OCI-LY7 (cell line): ENCODE measurements around the gene DHFR2. TPM values are rescaled to one million over a fixed set of nuclear protein-coding genes. Genes with fewer than 3 reads are reported as not detected.

Source experiments
- BruUV-seq: library from RNA; stranded (reverse); fragments of 400-500 nt; replicated peaks from 2 replicates; lab custom pipeline; 2021; lab: Mats Ljungman, UMichigan
- CTCF ChIA-PET: fragments of 300-600 bp; sonication (Branson Sonifier 250); formaldehyde crosslinking; loops from one replicate; lab custom pipeline; 2022; ENCODE audit warnings: antibody characterized with exemption; ENCODE audit not compliant: unreplicated experiment; lab: Charles Lee
- POLR2A ChIA-PET: fragments of 300-600 bp; sonication (Branson Sonifier 250); formaldehyde crosslinking; loops from one replicate; lab custom pipeline; 2022; ENCODE audit warnings: antibody characterized with exemption; lab: Charles Lee
- DNase-seq: peaks from one replicate; pipeline ENCODE4 v3.0.0-alpha.2; 2015; ENCODE audit warnings: low spot score
- H2AFZ ChIP-seq: fragments of 200-600 bp; sonication (generic), shearing (Covaris generic); 2 replicates; pipeline ENCODE4 v1.6.1; 2014; ENCODE audit warnings: mild to moderate bottlenecking, antibody characterized with exemption, low read length, moderate library complexity
- H3K27ac ChIP-seq: fragments of 200-600 bp; sonication (generic); 2 replicates; pipeline ENCODE4 v1.5.1; 2014; ENCODE audit warnings: mixed run types, low read depth, mild to moderate bottlenecking, moderate library complexity, low read length, inconsistent platforms; ENCODE audit not compliant: poor library complexity, severe bottlenecking
- H3K36me3 ChIP-seq: fragments of 200-600 bp; sonication (generic); 2 replicates; pipeline ENCODE4 v1.6.1; 2014; ENCODE audit warnings: mild to moderate bottlenecking, antibody characterized with exemption, low read length, moderate library complexity, mixed read lengths; ENCODE audit not compliant: insufficient read depth
- H3K4me1 ChIP-seq: fragments of 200-600 bp; sonication (generic); 2 replicates; pipeline ENCODE4 v1.5.1; 2014; ENCODE audit warnings: mild to moderate bottlenecking, low read length; ENCODE audit not compliant: insufficient read depth, poor library complexity, severe bottlenecking
- H3K4me2 ChIP-seq: fragments of 200-600 bp; sonication (generic); 2 replicates; pipeline ENCODE4 v1.6.1; 2014; ENCODE audit warnings: mild to moderate bottlenecking, low read length
- H3K4me3 ChIP-seq: fragments of 200-600 bp; sonication (generic); 2 replicates; pipeline ENCODE4 v1.5.1; 2014; ENCODE audit warnings: mild to moderate bottlenecking, low read depth, low read length; ENCODE audit not compliant: poor library complexity, severe bottlenecking
- H3K79me2 ChIP-seq: fragments of 200-600 bp; sonication (generic); 2 replicates; pipeline ENCODE4 v1.6.1; 2016; ENCODE audit warnings: low read depth, mild to moderate bottlenecking, low read length, moderate library complexity, mixed read lengths; ENCODE audit not compliant: insufficient read depth
- H3K9me2 ChIP-seq: fragments of 200-600 bp; sonication (generic); 2 replicates; pipeline ENCODE4 v1.6.1; 2016; ENCODE audit warnings: mild to moderate bottlenecking, low read length, mixed read lengths; ENCODE audit not compliant: insufficient read depth
- H3K9me3 ChIP-seq: fragments of 200-600 bp; sonication (generic); 2 replicates; pipeline ENCODE4 v1.6.1; 2014; ENCODE audit warnings: mild to moderate bottlenecking, mixed run types, low read length, mixed read lengths
- H4K20me1 ChIP-seq: fragments of 200-600 bp; sonication (generic); 2 replicates; pipeline ENCODE4 v1.6.1; 2014; ENCODE audit warnings: mild to moderate bottlenecking, antibody characterized with exemption, low read length, moderate library complexity, mixed read lengths; ENCODE audit not compliant: insufficient read depth
- EZH2phosphoT487 ChIP-seq: fragments of 200-600 bp; sonication (generic); IDR thresholded peaks from 2 replicates; pipeline ENCODE4 v1.6.1; 2018; ENCODE audit warnings: low read depth, borderline replicate concordance, mild to moderate bottlenecking, mixed run types, antibody characterized with exemption, low read length, moderate library complexity, mixed read lengths
- intact Hi-C: fragments of 100-400 bp; cut with micrococcal nuclease; formaldehyde crosslinking; loops from one replicate; pipeline ENCODE4 v1.10.0; 2022; ENCODE audit not compliant: unreplicated experiment
- total RNA-seq, 2 experiments: library from RNA; depleted of rRNA in 1 of 2; stranded (reverse); fragments of >200 nt in 1 of 2; shearing (Covaris generic) in 1 of 2; gene quantifications; 2 replicates each; pipeline ENCODE4 v1.2.3, GENCODE V29; 2014 to 2022
- TF ChIP-seq, protein P1 (sequence below): fragments of 200-600 bp; sonication (generic); conservative IDR thresholded peaks from 2 replicates; pipeline ENCODE4 v1.5.1; 2014; ENCODE audit warnings: mild to moderate bottlenecking, antibody characterized with exemption, low read length, moderate library complexity, mixed read lengths

DHFR2 gene
- total RNA-seq, 2 experiments from 2014 or later = 4.5 to 5.7 TPM

DNA sequence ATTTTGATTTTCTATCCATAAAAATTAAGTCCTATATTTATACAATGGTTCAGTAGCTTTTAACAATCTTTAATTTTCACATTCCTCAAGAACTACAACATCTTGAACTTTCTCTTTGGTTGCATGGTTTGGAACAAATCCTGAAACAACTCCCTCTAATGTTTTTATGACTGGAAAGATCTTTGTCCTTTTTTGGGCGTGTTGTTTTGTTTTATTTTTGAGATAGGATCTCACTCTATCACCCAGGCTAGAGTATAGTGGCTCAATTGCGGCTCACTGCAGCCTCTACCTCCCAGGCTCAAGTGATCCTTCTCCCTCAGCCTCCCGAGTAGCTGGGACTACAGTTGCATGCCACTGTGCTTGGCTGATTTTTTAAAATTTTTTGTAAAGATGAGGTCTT lies 38.3 kb downstream of the DHFR2 start:
- TF ChIP-seq EZH2phosphoT487 = no peak
- TF ChIP-seq, protein P1, sequence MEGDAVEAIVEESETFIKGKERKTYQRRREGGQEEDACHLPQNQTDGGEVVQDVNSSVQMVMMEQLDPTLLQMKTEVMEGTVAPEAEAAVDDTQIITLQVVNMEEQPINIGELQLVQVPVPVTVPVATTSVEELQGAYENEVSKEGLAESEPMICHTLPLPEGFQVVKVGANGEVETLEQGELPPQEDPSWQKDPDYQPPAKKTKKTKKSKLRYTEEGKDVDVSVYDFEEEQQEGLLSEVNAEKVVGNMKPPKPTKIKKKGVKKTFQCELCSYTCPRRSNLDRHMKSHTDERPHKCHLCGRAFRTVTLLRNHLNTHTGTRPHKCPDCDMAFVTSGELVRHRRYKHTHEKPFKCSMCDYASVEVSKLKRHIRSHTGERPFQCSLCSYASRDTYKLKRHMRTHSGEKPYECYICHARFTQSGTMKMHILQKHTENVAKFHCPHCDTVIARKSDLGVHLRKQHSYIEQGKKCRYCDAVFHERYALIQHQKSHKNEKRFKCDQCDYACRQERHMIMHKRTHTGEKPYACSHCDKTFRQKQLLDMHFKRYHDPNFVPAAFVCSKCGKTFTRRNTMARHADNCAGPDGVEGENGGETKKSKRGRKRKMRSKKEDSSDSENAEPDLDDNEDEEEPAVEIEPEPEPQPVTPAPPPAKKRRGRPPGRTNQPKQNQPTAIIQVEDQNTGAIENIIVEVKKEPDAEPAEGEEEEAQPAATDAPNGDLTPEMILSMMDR = no peak
- Histone ChIP-seq H3K27ac (no peak overlapping the region), H3K4me1 (no peaks in the 10 kb centered on the region), H4K20me1 (no peaks in the 10 kb centered on the region), H3K9me3 (no peaks in the 10 kb centered on the region), H3K36me3 (no peaks in the 10 kb centered on the region), H3K79me2 (no peaks in the 10 kb centered on the region), H2AFZ (no peak overlapping the region), H3K9me2 (no peaks in the 10 kb centered on the region), H3K4me3 (no peak overlapping the region), H3K4me2 (no peak overlapping the region)
- ChIA-PET POLR2A (interaction anchor here (1.0 to 1.4 kb wide), 4 partner anchors 9 to 38 kb away, joined by 3 read pairs; partner anchors contain the start of genes DHFR2 and NSUN3), CTCF (interaction anchor here (1.5 kb wide), 1 partner anchor 13 kb away, joined by 3 read pairs; no protein-coding TSS in a partner anchor)
- BruUV-seq = no TSS peak
- no peak for DNase-seq
- intact Hi-C loops = loop anchor here (5.0 kb wide), 1 partner anchor 43 kb away; no protein-coding TSS in a partner anchor

DNA sequence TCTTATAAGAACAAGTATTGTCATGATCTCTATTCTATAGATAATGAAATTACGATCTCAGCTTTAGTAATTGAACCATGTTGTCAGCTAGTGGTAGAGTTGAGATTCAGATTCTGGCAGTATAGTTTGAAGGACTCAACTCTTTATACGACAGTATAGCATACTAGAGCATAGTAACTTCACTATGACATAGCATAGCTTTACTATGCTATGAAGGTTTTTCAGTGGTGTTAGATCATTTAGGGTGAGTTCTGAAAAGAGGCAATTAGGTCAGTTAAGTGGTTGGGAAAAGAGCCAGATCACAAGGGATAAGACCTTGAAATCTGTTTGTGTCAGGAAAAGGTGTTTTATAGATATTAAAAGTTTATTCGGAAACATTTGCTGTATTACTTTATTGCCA lies 42.4 kb downstream of the DHFR2 start:
- no peak for TF ChIP-seq EZH2phosphoT487
- TF ChIP-seq, protein P1 = no peak
- H4K20me1 ChIP-seq = no peaks in the 10 kb centered on the region
- CTCF ChIA-PET = no interaction called here
- intact Hi-C loops = loop anchor here (5.0 kb wide), 1 partner anchor 47 kb away; no protein-coding TSS in a partner anchor
- H2AFZ ChIP-seq = no peak overlapping the region
- H3K9me2 ChIP-seq = no peaks in the 10 kb centered on the region
- no peaks in the 10 kb centered on the region for H3K9me3 ChIP-seq
- POLR2A ChIA-PET = interaction anchor here (0.6 to 1.6 kb wide), 3 partner anchors 12 to 60 kb away, joined by 4 to 7 read pairs (median 5); partner anchors contain the start of genes DHFR2 and NSUN3
- BruUV-seq = no TSS peak
- no peak overlapping the region for H3K27ac ChIP-seq
- H3K36me3 ChIP-seq = no peaks in the 10 kb centered on the region
- H3K4me1 ChIP-seq = no peaks in the 10 kb centered on the region
- H3K4me3 ChIP-seq = no peak overlapping the region
- no peak overlapping the region for H3K4me2 ChIP-seq
- H3K79me2 ChIP-seq = no peaks in the 10 kb centered on the region
- DNase-seq = no peak

DNA sequence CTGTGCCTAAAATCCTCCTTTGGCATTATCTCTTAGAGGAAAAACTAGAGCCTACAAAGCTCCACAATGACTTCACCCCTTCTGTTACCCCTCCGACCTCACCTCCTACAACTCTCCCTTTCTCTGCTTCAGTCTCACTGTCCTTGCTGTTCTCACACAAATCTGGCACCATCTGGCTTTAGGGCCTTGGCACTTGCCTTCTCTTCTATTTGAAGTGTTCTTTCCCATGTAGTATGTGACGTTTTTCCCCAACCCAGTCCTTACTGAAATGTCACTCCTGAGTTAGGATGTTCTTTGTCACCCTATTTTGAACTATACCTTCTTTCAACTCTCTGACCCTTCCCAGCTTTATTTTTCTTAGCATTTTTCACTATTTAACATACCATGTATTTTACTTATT lies 43.1 kb downstream of the DHFR2 start:
- Histone ChIP-seq H3K4me2 (no peak overlapping the region), H4K20me1 (no peaks in the 10 kb centered on the region), H3K36me3 (no peaks in the 10 kb centered on the region), H3K27ac (no peak overlapping the region), H3K9me3 (no peaks in the 10 kb centered on the region), H2AFZ (no peak overlapping the region), H3K79me2 (no peaks in the 10 kb centered on the region), H3K4me1 (peaks cover 4% of the 10 kb centered on the region), H3K4me3 (no peak overlapping the region), H3K9me2 (no peaks in the 10 kb centered on the region)
- TF ChIP-seq, protein P1 = no peak
- TF ChIP-seq EZH2phosphoT487 = no peak
- CTCF ChIA-PET = no interaction called here
- no TSS peak for BruUV-seq
- intact Hi-C loops = loop anchor here (5.0 kb wide), 1 partner anchor 48 kb away; no protein-coding TSS in a partner anchor
- POLR2A ChIA-PET = interaction anchor here (0.6 to 1.6 kb wide), 4 partner anchors 12 to 89 kb away, joined by 4 to 7 read pairs (median 4); partner anchors contain the start of genes DHFR2 and NSUN3
- DNase-seq = no peak
